Cardiac muscle cell (in vitro differentiated cells and primary cell): Measurements from ENCODE around the gene MAVS. TPM values are rescaled to one million over a fixed set of nuclear protein-coding genes. Genes with fewer than 3 reads are reported as not detected.
"Not testable (repeated sequence)": the region's sequence is repeated elsewhere in the genome, so short reads cannot be mapped to it uniquely, and the experiment has no call there.

Source experiments
- DNase-seq, 2 donors: peaks; one replicate each; pipeline versions ENCODE4 v3.0.0 to v3.0.0-alpha.2; 2010 to 2017; ENCODE audit warnings: low read depth in 1 of 2, low spot score in 1 of 2
- H3K27ac ChIP-seq: fragments of 200-600 bp; sonication (generic); 2 replicates; pipeline ENCODE4 v1.5.1; 2016
- H3K27me3 ChIP-seq: fragments of 200-600 bp; sonication (generic); 2 replicates; pipeline ENCODE4 v1.6.0; 2016; ENCODE audit warnings: control low read depth
- H3K36me3 ChIP-seq: fragments of 200-600 bp; sonication (generic); 2 replicates; pipeline ENCODE4 v1.5.1; 2016; ENCODE audit warnings: control low read depth
- H3K4me1 ChIP-seq: fragments of 200-600 bp; sonication (generic); 2 replicates; pipeline ENCODE4 v1.8.1; 2017; ENCODE audit warnings: low read depth, mild to moderate bottlenecking, mixed run types
- H3K4me3 ChIP-seq: fragments of 200-600 bp; sonication (generic); 2 replicates; pipeline ENCODE4 v1.5.1; 2016; ENCODE audit warnings: mild to moderate bottlenecking
- H3K9me3 ChIP-seq: fragments of 200-600 bp; sonication (generic); 2 replicates; pipeline ENCODE4 v1.5.1; 2017; ENCODE audit warnings: low read depth, mild to moderate bottlenecking, control low read depth
- CTCF ChIP-seq: IDR thresholded peaks from 2 replicates; pipeline ENCODE4 v1.5.1; 2012; ENCODE audit warnings: low read depth, mild to moderate bottlenecking, low read length
- polyA plus RNA-seq: library from polyadenylated mRNA; unstranded; fragments of >200 nt; fragmentation: Nextera tagmentation; extraction: Ambion mirVana; gene quantifications from 2 replicates; pipeline ENCODE4 v1.2.1, GENCODE V29; 2016
- total RNA-seq: library from RNA; depleted of rRNA; stranded (reverse); fragments of >200 nt; gene quantifications from 2 replicates; pipeline ENCODE4 v1.2.3, GENCODE V29; 2016

The MAVS gene
- total and polyA plus RNA-seq, 2 experiments from 2014 or later: 15.0 to 40.9 TPM

- no peak for TF ChIP-seq CTCF
- H3K4me1 ChIP-seq: peaks cover 23% of the 10 kb centered on the region
- peak overlapping the region; percentile 84 for H3K27ac ChIP-seq
- no peaks in the 10 kb centered on the region for H3K36me3 ChIP-seq
- no peaks in the 10 kb centered on the region for H3K9me3 ChIP-seq
- no peak for DNase-seq
- no peaks in the 10 kb centered on the region for H3K27me3 ChIP-seq
- peak overlapping the region; percentile 89 for H3K4me3 ChIP-seq
Observed at GRCh38 chr20:3890999-3891929, 44.6 kb downstream of the MAVS start.

DNA sequence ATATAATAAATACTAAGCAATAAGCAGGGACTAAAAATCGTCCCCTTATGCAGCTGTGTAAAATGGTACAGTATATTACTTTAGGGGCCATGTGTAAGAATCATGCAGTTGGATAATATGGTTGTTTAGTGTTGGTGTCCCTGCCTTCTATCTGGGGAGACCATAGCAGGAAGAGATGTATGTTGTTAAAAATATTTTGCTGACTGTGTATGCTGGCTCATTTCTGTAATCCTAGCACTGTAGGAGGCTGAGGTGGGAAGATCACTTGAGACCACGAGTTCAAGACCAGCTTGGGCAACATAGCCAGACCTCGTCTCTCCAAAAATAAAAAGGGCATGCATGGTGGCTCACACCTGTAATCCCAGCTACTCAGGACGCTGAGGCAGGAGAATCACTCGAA is 48.2 kb downstream of the MAVS start:
- Histone ChIP-seq H3K4me1 (peaks cover 17% of the 10 kb centered on the region), H3K27me3 (no peaks in the 10 kb centered on the region), H3K4me3 (no peak overlapping the region), H3K27ac (no peak overlapping the region), H3K36me3 (no peaks in the 10 kb centered on the region), H3K9me3 (no peaks in the 10 kb centered on the region)
- no peak for DNase-seq
- no peak for TF ChIP-seq CTCF

- H3K27me3 ChIP-seq: no peaks in the 10 kb centered on the region
- no peak for TF ChIP-seq CTCF
- H3K4me1 ChIP-seq: peaks cover 7% of the 10 kb centered on the region
- DNase-seq: peak in 1 of 2 donors; percentile 78
- no peaks in the 10 kb centered on the region for H3K9me3 ChIP-seq
- H3K4me3 ChIP-seq: no peak overlapping the region
- peak overlapping the region; percentile 30 for H3K27ac ChIP-seq
- H3K36me3 ChIP-seq: no peaks in the 10 kb centered on the region
Observed at GRCh38 chr20:3896302-3896701, 49.7 kb downstream of the MAVS start.

GRCh38 chr20:3896853-3897583 is 50.4 kb downstream of the MAVS start:
- no peaks in the 10 kb centered on the region for H3K9me3 ChIP-seq
- peaks cover 3% of the 10 kb centered on the region for H3K4me1 ChIP-seq
- TF ChIP-seq CTCF: no peak
- DNase-seq: no peak
- H3K27ac ChIP-seq: peak overlapping the region; percentile 30
- no peak overlapping the region for H3K4me3 ChIP-seq
- H3K36me3 ChIP-seq: no peaks in the 10 kb centered on the region
- no peaks in the 10 kb centered on the region for H3K27me3 ChIP-seq

DNA sequence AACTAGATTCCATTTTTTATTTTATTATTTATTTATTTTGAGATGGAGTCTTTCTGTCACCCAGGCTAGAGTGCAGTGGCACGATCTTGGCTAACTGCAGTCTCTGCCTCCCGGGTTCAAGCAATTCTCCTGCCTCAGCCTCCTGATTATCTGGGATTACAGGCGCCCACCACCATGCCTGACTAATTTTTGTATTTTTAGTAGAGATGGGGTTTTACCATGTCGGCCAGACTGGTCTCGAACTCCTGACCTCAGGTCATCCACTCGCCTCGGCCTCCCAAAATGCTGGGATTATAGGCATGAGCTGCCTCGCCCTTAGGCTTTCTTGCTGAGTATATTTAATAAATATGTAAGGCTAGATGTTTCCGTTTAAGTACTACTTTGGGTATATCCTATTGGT is 51.5 kb downstream of the MAVS start:
- H3K9me3 ChIP-seq, H3K4me1 ChIP-seq, H3K27ac ChIP-seq, DNase-seq, H3K4me3 ChIP-seq, H3K27me3 ChIP-seq, H3K36me3 ChIP-seq: not testable (repeated sequence)

GRCh38 chr20:3898639-3899038 is 52.0 kb downstream of the MAVS start:
- H3K4me3 ChIP-seq: no peak overlapping the region
- peaks cover 3% of the 10 kb centered on the region for H3K4me1 ChIP-seq
- DNase-seq: no peak
- no peak overlapping the region for H3K27ac ChIP-seq
- no peaks in the 10 kb centered on the region for H3K36me3 ChIP-seq
- no peak for TF ChIP-seq CTCF
- H3K9me3 ChIP-seq: no peaks in the 10 kb centered on the region
- H3K27me3 ChIP-seq: no peaks in the 10 kb centered on the region
